Large intestine (tissue), 3 donors: ENCODE measurements around the gene TRIM24. TPM values are rescaled to one million over a fixed set of nuclear protein-coding genes. Genes with fewer than 3 reads are reported as not detected.
A peak's percentile ranks its signal among the peaks of the same experiment; 100 is the strongest.

ENCODE experiments used
- DNase-seq, 2 donors: peaks; one replicate each; pipeline versions ENCODE4 v3.0.0 to v3.0.0-alpha.2; 2013
- H3K27ac ChIP-seq: one replicate; pipeline ENCODE4 v1.5.1; 2013; ENCODE audit warnings: low read length
- H3K27me3 ChIP-seq: 2 replicates; pipeline ENCODE4 v1.6.1; 2013; ENCODE audit warnings: low read length; ENCODE audit not compliant: control insufficient read depth, insufficient read depth
- H3K36me3 ChIP-seq: 2 replicates; pipeline ENCODE4 v1.6.1; 2013; ENCODE audit warnings: low read length; ENCODE audit not compliant: control insufficient read depth, insufficient read depth
- H3K4me1 ChIP-seq: one replicate; pipeline ENCODE4 v1.6.1; 2013; ENCODE audit warnings: low read length; ENCODE audit not compliant: control insufficient read depth, insufficient read depth
- H3K4me3 ChIP-seq: one replicate; pipeline ENCODE4 v1.5.1; 2013; ENCODE audit warnings: low read length
- H3K9me3 ChIP-seq: one replicate; pipeline ENCODE4 v1.6.1; 2013; ENCODE audit warnings: mild to moderate bottlenecking, low read depth, low read length, moderate library complexity; ENCODE audit not compliant: control insufficient read depth
- WGBS: methylation state at CpG from one replicate; pipeline ENCODE4 v1.1.5; 2013; ENCODE audit warnings: low lambda C conversion rate; ENCODE audit not compliant: insufficient coverage; 5-methylcytosine and 5-hydroxymethylcytosine counted together
- polyA plus RNA-seq: library from polyadenylated mRNA; unstranded; fragments of 120-200 nt; gene quantifications from one replicate; pipeline ENCODE4 v1.2.1, GENCODE V29; 2013

TRIM24 gene
- polyA plus RNA-seq, 1 donor = 35.8 TPM

DNA sequence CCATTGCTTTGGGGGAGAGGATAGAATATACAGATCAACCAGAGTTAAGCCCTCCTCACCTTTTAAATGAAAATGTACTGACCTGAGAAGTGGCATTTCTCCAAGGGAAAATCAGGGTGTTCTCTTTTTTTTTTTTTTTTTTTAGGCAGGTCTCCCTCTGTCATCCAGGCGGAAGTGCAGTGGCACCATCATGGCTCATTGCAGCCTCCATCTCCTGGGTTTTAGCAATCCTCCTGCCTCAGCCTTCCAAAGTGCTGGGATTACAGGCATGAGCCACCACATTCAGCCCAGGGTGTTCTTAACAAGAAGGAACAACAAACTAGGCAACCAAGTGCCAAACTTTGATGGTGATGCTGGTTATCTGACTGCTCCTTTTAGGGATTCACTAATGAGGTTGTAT is 130.1 kb downstream of the TRIM24 start:
- Histone ChIP-seq H3K4me3 (no peak overlapping the region), H3K27me3 (no peaks in the 10 kb centered on the region), H3K27ac (no peak overlapping the region), H3K36me3 (peaks cover 17% of the 10 kb centered on the region), H3K9me3 (no peaks in the 10 kb centered on the region), H3K4me1 (no peaks in the 10 kb centered on the region)
- WGBS = no CpG with 5 or more reads among the region's 1 CpG
- DNase-seq = no peak

DNA sequence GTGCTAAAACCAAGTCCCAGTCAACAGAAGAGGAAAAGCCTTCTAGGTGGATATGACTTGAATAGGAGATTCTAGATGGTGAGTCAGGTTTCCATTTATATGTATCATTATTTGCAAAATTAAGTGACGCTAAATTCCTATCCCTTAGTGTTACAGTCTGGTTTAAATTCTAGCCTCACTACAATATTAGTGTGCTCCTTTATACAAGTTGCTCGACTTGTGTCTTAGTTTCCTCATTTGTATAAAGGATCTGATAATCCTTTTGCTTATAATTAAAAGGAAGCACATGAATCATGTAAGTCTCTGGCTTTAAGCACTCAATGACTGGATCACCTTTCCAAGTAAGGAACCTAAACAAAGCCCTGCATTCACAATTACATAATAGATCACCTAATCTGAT is 135.4 kb downstream of the TRIM24 start:
- DNase-seq = no peak
- Histone ChIP-seq H3K27me3 (no peaks in the 10 kb centered on the region), H3K36me3 (no peaks in the 10 kb centered on the region), H3K4me1 (no peaks in the 10 kb centered on the region), H3K4me3 (no peak overlapping the region), H3K9me3 (no peaks in the 10 kb centered on the region), H3K27ac (no peak overlapping the region)
- WGBS = 83% methylated on average over 1 of the region's 2 CpGs

- Histone ChIP-seq H3K4me3 (no peak overlapping the region), H3K27me3 (no peaks in the 10 kb centered on the region), H3K27ac (peak overlapping the region; percentile 88), H3K36me3 (no peaks in the 10 kb centered on the region), H3K9me3 (peaks cover 6% of the 10 kb centered on the region), H3K4me1 (peaks cover 15% of the 10 kb centered on the region)
- WGBS = no CpG with 5 or more reads among the region's 1 CpG
- no peak for DNase-seq
These were observed 142.4 kb downstream of the TRIM24 start for GRCh38 chr7:138602451-138602850.

- Histone ChIP-seq H3K27me3 (no peaks in the 10 kb centered on the region), H3K4me3 (no peak overlapping the region), H3K9me3 (peaks cover 6% of the 10 kb centered on the region), H3K4me1 (peaks cover 15% of the 10 kb centered on the region), H3K36me3 (no peaks in the 10 kb centered on the region), H3K27ac (peak overlapping the region; percentile 88)
- peak; percentile 67 to 84 for DNase-seq
- WGBS = 10% methylated on average over 2 of the region's 8 CpGs
These were observed 143.7 kb downstream of the TRIM24 start for GRCh38 chr7:138603549-138604318.

DNA sequence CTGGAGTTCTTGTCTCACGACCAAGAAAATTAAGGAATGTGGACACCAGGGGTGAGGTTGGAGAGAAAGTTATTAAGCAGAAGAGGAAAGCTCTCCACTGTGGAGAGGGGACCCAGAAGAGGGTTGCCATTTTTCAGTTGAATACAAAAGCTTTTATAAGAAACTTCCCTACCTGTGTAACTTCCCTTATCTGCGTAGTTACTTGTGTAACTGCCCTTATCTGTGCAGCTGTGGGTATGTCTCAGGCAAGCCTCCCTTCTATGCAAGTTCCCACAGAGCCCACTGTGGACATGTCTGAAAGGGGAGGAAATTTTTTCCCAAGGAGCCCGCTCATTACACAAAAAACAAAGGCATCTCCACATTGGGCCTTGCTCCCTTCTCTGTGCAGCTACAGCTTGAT is 146.2 kb downstream of the TRIM24 start:
- peak in 1 of 2 donors; percentile 9 for DNase-seq
- WGBS = no CpG with 5 or more reads among the region's 3 CpGs
- H3K27ac ChIP-seq = peak overlapping the region; percentile 15
- no peak overlapping the region for H3K4me3 ChIP-seq
- H3K4me1 ChIP-seq = peaks cover 21% of the 10 kb centered on the region
- H3K36me3 ChIP-seq = no peaks in the 10 kb centered on the region
- H3K9me3 ChIP-seq = peaks cover 6% of the 10 kb centered on the region
- no peaks in the 10 kb centered on the region for H3K27me3 ChIP-seq

DNA sequence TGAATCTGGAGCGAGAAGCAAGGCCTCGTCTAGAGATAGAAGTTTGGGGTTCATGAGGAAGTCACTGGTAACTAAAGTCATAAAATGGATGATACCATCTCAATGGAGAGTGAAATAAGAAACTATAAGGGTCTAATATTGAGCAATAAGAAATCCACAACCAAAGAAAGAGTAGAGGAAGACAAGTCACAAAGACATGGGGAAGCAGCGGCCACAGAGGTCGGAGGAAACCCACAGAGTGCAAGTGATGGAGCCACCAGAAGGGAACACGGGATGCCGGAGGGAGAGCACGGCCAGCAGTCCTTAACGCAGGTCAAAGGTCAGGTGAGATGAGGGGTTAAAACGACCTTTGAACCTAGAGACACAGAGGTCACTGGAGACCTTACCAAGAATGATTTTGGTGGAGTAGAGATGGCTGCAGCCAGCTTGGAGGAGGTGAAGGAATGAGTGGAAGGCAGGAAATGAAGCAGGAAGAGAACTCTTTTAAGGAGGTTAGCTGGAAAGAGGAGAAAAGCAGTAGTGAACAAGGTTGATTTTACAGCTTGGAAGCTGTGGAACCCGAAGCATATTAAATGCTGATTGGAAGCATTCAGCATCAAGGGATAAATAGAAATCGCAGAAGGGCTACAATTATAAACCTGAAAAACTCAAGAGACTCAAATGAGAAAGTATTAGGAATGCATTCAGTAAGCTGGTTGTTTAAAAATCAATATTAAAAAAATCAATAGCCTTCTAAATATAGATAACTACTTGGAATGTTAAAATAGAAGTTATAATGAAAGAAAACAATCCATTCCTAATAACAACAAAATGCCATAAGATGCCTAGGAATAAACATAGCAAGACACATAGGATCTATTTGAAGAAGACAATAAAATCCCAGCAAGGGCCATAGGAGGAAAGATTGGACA is 147.4 kb downstream of the TRIM24 start:
- Histone ChIP-seq H3K27me3 (no peaks in the 10 kb centered on the region), H3K36me3 (no peaks in the 10 kb centered on the region), H3K9me3 (peaks cover 6% of the 10 kb centered on the region), H3K4me3 (no peak overlapping the region), H3K27ac (no peak overlapping the region), H3K4me1 (peaks cover 21% of the 10 kb centered on the region)
- no peak for DNase-seq
- WGBS = 97% methylated on average over 4 of the region's 11 CpGs

DNA sequence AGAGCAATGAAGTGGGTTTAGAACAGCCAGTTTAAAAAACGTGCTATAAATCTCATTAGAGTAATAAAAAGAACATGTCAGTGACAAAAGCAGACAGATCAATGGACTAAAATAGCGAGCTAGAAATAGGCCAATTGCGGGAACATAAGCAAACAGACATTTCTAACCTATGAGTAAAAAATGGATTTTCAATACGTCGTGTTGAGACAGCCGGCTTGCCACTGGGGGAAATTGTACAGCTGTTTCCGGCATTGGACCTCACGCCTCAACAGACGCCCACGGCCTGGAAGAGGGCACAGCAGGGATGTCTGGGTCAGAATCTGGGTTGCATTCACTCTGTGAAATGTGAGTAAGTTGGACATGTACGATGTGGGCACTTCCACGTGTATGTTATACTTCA is 148.2 kb downstream of the TRIM24 start:
- H3K27me3 ChIP-seq = no peaks in the 10 kb centered on the region
- no peak overlapping the region for H3K27ac ChIP-seq
- peaks cover 6% of the 10 kb centered on the region for H3K9me3 ChIP-seq
- H3K36me3 ChIP-seq = no peaks in the 10 kb centered on the region
- no peak overlapping the region for H3K4me3 ChIP-seq
- WGBS = 60% methylated on average over 1 of the region's 12 CpGs
- DNase-seq = no peak
- H3K4me1 ChIP-seq = peaks cover 15% of the 10 kb centered on the region

DNA sequence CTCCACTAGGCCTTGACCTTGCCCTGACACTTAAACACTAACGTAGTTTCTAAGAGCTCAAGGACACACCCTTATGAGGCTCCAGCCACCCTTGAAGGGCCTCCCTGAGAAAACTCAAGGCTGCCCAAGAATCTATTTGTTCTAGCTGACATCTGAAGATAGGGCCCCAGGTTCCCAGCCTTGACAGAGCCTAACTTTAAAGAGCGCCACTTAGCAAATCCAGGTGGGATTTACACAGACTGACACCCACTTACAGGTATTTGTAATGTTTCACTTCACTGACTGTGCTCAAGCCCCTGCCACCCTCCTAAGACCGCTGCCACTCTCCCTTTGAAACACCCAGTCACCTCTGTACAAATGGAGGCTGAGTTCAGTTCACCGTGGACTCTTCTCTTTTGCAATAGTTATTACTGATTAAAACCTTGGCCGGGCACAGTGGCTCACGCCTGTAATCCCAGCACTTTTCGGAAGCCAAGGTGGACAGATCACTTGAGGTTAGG is 150.7 kb downstream of the TRIM24 start:
- no CpG with 5 or more reads among the region's 7 CpGs for WGBS

GRCh38 chr7:138613630-138614029 is 153.6 kb downstream of the TRIM24 start:
- DNase-seq = no peak
- 90% methylated on average over 2 of the region's 2 CpGs for WGBS

More for the DNA sequence above, 150.7 kb downstream of the TRIM24 start:
- Histone ChIP-seq H3K27ac (peak overlapping the region; percentile 79), H3K36me3 (no peaks in the 10 kb centered on the region), H3K4me3 (no peak overlapping the region), H3K27me3 (no peaks in the 10 kb centered on the region), H3K4me1 (peaks cover 8% of the 10 kb centered on the region), H3K9me3 (peaks cover under 1% of the 10 kb centered on the region)
- DNase-seq = peak; percentile 61 to 89

GRCh38 chr7:138616085-138616484 is 156.0 kb downstream of the TRIM24 start:
- WGBS = no CpG with 5 or more reads among the region's 6 CpGs
- Histone ChIP-seq H3K27me3 (no peaks in the 10 kb centered on the region), H3K36me3 (no peaks in the 10 kb centered on the region), H3K27ac (no peak overlapping the region), H3K4me1 (peaks cover 3% of the 10 kb centered on the region), H3K9me3 (no peaks in the 10 kb centered on the region), H3K4me3 (no peak overlapping the region)
- no peak for DNase-seq

More at GRCh38 chr7:138613630-138614029, 153.6 kb downstream of the TRIM24 start:
- Histone ChIP-seq H3K4me3 (no peak overlapping the region), H3K36me3 (no peaks in the 10 kb centered on the region), H3K27me3 (no peaks in the 10 kb centered on the region), H3K27ac (no peak overlapping the region), H3K9me3 (no peaks in the 10 kb centered on the region), H3K4me1 (peaks cover 8% of the 10 kb centered on the region)
